ENCODE data around the gene PIGS. TPM values are rescaled to one million over a fixed set of nuclear protein-coding genes. Genes with fewer than 3 reads are reported as not detected.

PIGS gene
- total and polyA plus RNA-seq, 9 of the 15 experiments (the other 6 are each of a cell fraction or from before 2014, with no cell fraction given), result 47.5 to 138 (median 57.6) TPM

GRCh38 chr17:28527181-28527681 is 44.1 kb downstream of the PIGS start (continued):
- TF ChIP-seq RREB1 (CRISPR knock-in tag; IDR thresholded peaks at IDR 0.05), result no peak
- TF ChIP-seq NEUROD1 (IDR thresholded peaks at IDR 0.05; ENCODE audit: borderline replicate concordance, low read depth, low read length, partially characterized antibody), result peak; percentile 34
- no peak for TF ChIP-seq CEBPG (CRISPR knock-in tag; IDR thresholded peaks at IDR 0.05)
- TF ChIP-seq CEBPG (tag; conservative IDR thresholded peaks at IDR 0.05 in 1 of 2, IDR thresholded peaks at IDR 0.05 in 1 of 2), result no peak
- no peak for TF ChIP-seq RNF219 (CRISPR knock-in tag; IDR thresholded peaks at IDR 0.05)
- no peak for TF ChIP-seq HNRNPUL1 (IDR thresholded peaks at IDR 0.05; ENCODE audit: low read length)
- TF ChIP-seq TARDBP (IDR thresholded peaks at IDR 0.05), result peak; percentile 91
- no peak for TF ChIP-seq ESRRA (IDR thresholded peaks at IDR 0.05; ENCODE audit: borderline replicate concordance, low read depth)
- peak; percentile 99 for TF ChIP-seq NCOR1 (IDR thresholded peaks at IDR 0.05)
- TF ChIP-seq ZFP36 (IDR thresholded peaks at IDR 0.05; ENCODE audit: low read depth, low read length, partially characterized antibody), result no peak
- peak; percentile 27 for TF ChIP-seq GABPB1 (CRISPR knock-in tag; IDR thresholded peaks at IDR 0.05)
- no peak for TF ChIP-seq E2F4 (CRISPR knock-in tag; IDR thresholded peaks at IDR 0.05; ENCODE audit: low read depth)
- no peak for TF ChIP-seq FOXJ2 (tag; IDR thresholded peaks at IDR 0.05)
- TF ChIP-seq ZNF778 (CRISPR knock-in tag; IDR thresholded peaks at IDR 0.05), result no peak
- no peak for TF ChIP-seq NFE2L1 (tag; IDR thresholded peaks at IDR 0.05; ENCODE audit: borderline replicate concordance, low read depth)
- TF ChIP-seq ZNF134 (CRISPR knock-in tag; conservative IDR thresholded peaks at IDR 0.05), result 0 out of 2 replicates have a peak, but pooled peaks have one; percentile 22
- TF ChIP-seq ZNF699 (CRISPR knock-in tag; IDR thresholded peaks at IDR 0.05; ENCODE audit: insufficient replicate concordance), result no peak
- TF ChIP-seq RBFOX2 (IDR thresholded peaks at IDR 0.05; ENCODE audit: low read depth, low read length), result no peak
